IMR-90 (cell line): ENCODE data around the gene PEX26. TPM values are rescaled to one million over a fixed set of nuclear protein-coding genes. Genes with fewer than 3 reads are reported as not detected.

Source experiments
- ATAC-seq: fragments of 200-7000 bp; cut with Tn5 transposase; 2 replicates; pipeline ENCODE4 v1.9.1; 2020; ENCODE audit warnings: low read depth, mild to moderate bottlenecking, moderate library complexity
- BruUV-seq: library from RNA; stranded (reverse); fragments of 400-500 nt; replicated peaks from 2 replicates; lab custom pipeline; 2021; lab: Mats Ljungman, UMichigan
- CTCF ChIA-PET: fragments of 300-600 bp; formaldehyde crosslinking; extraction: SDS; loops from one replicate; lab custom pipeline; 2021; ENCODE audit warnings: antibody characterized with exemption; lab: Yijun Ruan, JAX
- POLR2A ChIA-PET: fragments of 300-600 bp; sonication (Branson Sonifier 250); formaldehyde crosslinking; loops from one replicate; lab custom pipeline; 2022; ENCODE audit warnings: antibody characterized with exemption; ENCODE audit not compliant: unreplicated experiment; lab: Charles Lee
- DNase-seq: peaks from one replicate; pipeline ENCODE4 v3.0.0; 2013
- H2AFZ ChIP-seq: replicated peaks from 2 replicates; pipeline ENCODE3; 2013; ENCODE audit warnings: low read length, mild to moderate bottlenecking; ENCODE audit not compliant: poor library complexity
- H2AK5ac ChIP-seq: 2 replicates; pipeline ENCODE4 v1.6.1; 2013; ENCODE audit warnings: low read depth, low read length, inconsistent platforms
- H2AK9ac ChIP-seq: replicated peaks from 2 replicates; pipeline ENCODE3; 2013; ENCODE audit warnings: mild to moderate bottlenecking, low read depth, low read length, moderate library complexity; ENCODE audit not compliant: poor library complexity
- H2BK120ac ChIP-seq: 2 replicates; pipeline ENCODE4 v1.6.1; 2013; ENCODE audit warnings: low read depth, low read length, inconsistent platforms
- H2BK15ac ChIP-seq: 3 replicates; pipeline ENCODE4 v1.6.1; 2013; ENCODE audit warnings: low read depth, low read length, inconsistent platforms
- H2BK20ac ChIP-seq: 2 replicates; pipeline ENCODE4 v1.6.1; 2013; ENCODE audit warnings: low read depth, mild to moderate bottlenecking, inconsistent platforms, low read length, moderate library complexity
- H2BK5ac ChIP-seq: 2 replicates; pipeline ENCODE4 v1.6.1; 2013; ENCODE audit warnings: mild to moderate bottlenecking, low read depth, low read length, inconsistent platforms; ENCODE audit not compliant: poor library complexity, severe bottlenecking
- H3K14ac ChIP-seq: replicated peaks from 2 replicates; pipeline ENCODE4 v1.6.1; 2013; ENCODE audit warnings: low read depth, low read length, inconsistent platforms
- H3K18ac ChIP-seq: 2 replicates; pipeline ENCODE4 v1.6.1; 2013; ENCODE audit warnings: low read depth, low read length, control low read depth
- H3K23ac ChIP-seq: 2 replicates; pipeline ENCODE4 v1.6.1; 2013; ENCODE audit warnings: low read depth, low read length, inconsistent platforms
- H3K27ac ChIP-seq: 2 replicates; pipeline ENCODE4 v1.5.1; 2013; ENCODE audit warnings: mild to moderate bottlenecking, control low read depth, low read length; ENCODE audit not compliant: insufficient read depth
- H3K27me3 ChIP-seq: 2 replicates; pipeline ENCODE4 v1.6.1; 2013; ENCODE audit warnings: low read length; ENCODE audit not compliant: control insufficient read depth, insufficient read depth
- H3K36me3 ChIP-seq: 2 replicates; pipeline ENCODE4 v1.6.1; 2013; ENCODE audit warnings: low read length, mixed read lengths; ENCODE audit not compliant: control insufficient read depth, insufficient read depth
- H3K4ac ChIP-seq: 2 replicates; pipeline ENCODE4 v1.6.1; 2013; ENCODE audit warnings: low read depth, low read length, inconsistent platforms
- H3K4me1 ChIP-seq: 2 replicates; pipeline ENCODE4 v1.6.1; 2013; ENCODE audit warnings: low read length, mixed read lengths; ENCODE audit not compliant: control insufficient read depth, insufficient read depth
- H3K4me2 ChIP-seq: 2 replicates; pipeline ENCODE4 v1.6.1; 2013; ENCODE audit warnings: low read depth, mild to moderate bottlenecking, control low read depth, low read length, moderate library complexity
- H3K4me3 ChIP-seq: 2 replicates; pipeline ENCODE4 v1.5.1; 2013; ENCODE audit warnings: low read depth, mild to moderate bottlenecking, control low read depth, low read length, moderate library complexity; ENCODE audit not compliant: insufficient read depth
- H3K56ac ChIP-seq: 2 replicates; pipeline ENCODE4 v1.6.1; 2013; ENCODE audit warnings: low read length, inconsistent platforms; ENCODE audit not compliant: insufficient read depth; ENCODE audit errors: extremely low read depth
- H3K79me1 ChIP-seq, 2 experiments: 2 replicates each; pipeline ENCODE4 v1.6.1; 2013; ENCODE audit warnings: low read length in 2 of 2, inconsistent platforms in 1 of 2, low read depth in 1 of 2
- H3K9ac ChIP-seq: 2 replicates; pipeline ENCODE4 v1.6.1; 2013; ENCODE audit warnings: low read depth, low read length, control low read depth
- H3K9me1 ChIP-seq: 2 replicates; pipeline ENCODE4 v1.6.1; 2013; ENCODE audit warnings: low read length, inconsistent platforms; ENCODE audit not compliant: insufficient read depth
- H3K9me3 ChIP-seq: 2 replicates; pipeline ENCODE4 v1.6.1; 2013; ENCODE audit warnings: low read length; ENCODE audit not compliant: control insufficient read depth, insufficient read depth
- H4K20me1 ChIP-seq: 2 replicates; pipeline ENCODE4 v1.6.1; 2013; ENCODE audit warnings: low read length, inconsistent platforms; ENCODE audit not compliant: insufficient read depth
- H4K5ac ChIP-seq: 2 replicates; pipeline ENCODE4 v1.6.1; 2013; ENCODE audit warnings: mild to moderate bottlenecking, low read depth, low read length, control low read depth
- H4K8ac ChIP-seq, 2 experiments: 2 replicates each; pipeline ENCODE4 v1.6.1; 2013; ENCODE audit warnings: low read depth in 2 of 2, low read length in 2 of 2, control low read depth in 1 of 2, inconsistent platforms in 1 of 2
- H4K91ac ChIP-seq: 2 replicates; pipeline ENCODE4 v1.6.1; 2013; ENCODE audit warnings: low read depth, low read length, inconsistent platforms; ENCODE audit not compliant: insufficient read depth
- CEBPB ChIP-seq: IDR thresholded peaks from 2 replicates; pipeline ENCODE4 v1.6.1; 2012; ENCODE audit warnings: low read depth, low read length, improper control_type of control experiment
- CHD1 ChIP-seq: IDR thresholded peaks from 2 replicates; pipeline ENCODE4 v1.6.1; 2012; ENCODE audit warnings: low read depth, low read length, improper control_type of control experiment
- POLR2A ChIP-seq: IDR thresholded peaks from 2 replicates; pipeline ENCODE4 v1.6.1; 2012; ENCODE audit warnings: mild to moderate bottlenecking, low read depth, low read length
- RAD21 ChIP-seq: IDR thresholded peaks from 2 replicates; pipeline ENCODE4 v1.6.1; 2012; ENCODE audit warnings: low read length, improper control_type of control experiment
- WGBS, 2 experiments: methylation state at CpG; one replicate each; pipeline versions ENCODE4 v1.1.5 to v1.1.7; 2013; ENCODE audit warnings: missing lambda C conversion rate in 2 of 2; ENCODE audit not compliant: insufficient read length in 1 of 2; ENCODE audit errors: extremely low coverage in 2 of 2; 5-methylcytosine and 5-hydroxymethylcytosine counted together
- dilution Hi-C: fragments of 300-500 bp; cut with HindIII; formaldehyde crosslinking; loops from one replicate; pipeline ENCODE4 v1.14.3; 2018; ENCODE audit warnings: low sequenced_read_pairs; ENCODE audit not compliant: unreplicated experiment
- in situ Hi-C: fragments of 300-500 bp; cut with MboI; formaldehyde crosslinking; loops from 3 replicates; pipeline ENCODE4 v1.14.3; 2019; ENCODE audit warnings: low sequenced_read_pairs, inconsistent platforms, mixed read lengths
- intact Hi-C: fragments of 100-400 bp; cut with micrococcal nuclease; formaldehyde crosslinking; loops from 2 replicates; pipeline ENCODE4 v1.10.0; 2022
- polyA plus RNA-seq, 3 experiments: library from polyadenylated mRNA; depleted of rRNA; stranded (reverse); fragments of >200 nt; gene quantifications; 2 replicates each; pipeline ENCODE4 v1.2.3, GENCODE V29; 2012; ENCODE audit warnings: low replicate concordance in 1 of 3
- total RNA-seq: library from RNA; depleted of rRNA; stranded (reverse); fragments of >200 nt; gene quantifications from 2 replicates; pipeline ENCODE4 v1.2.3, GENCODE V29; 2012
- TF ChIP-seq, protein P1 (sequence below): fragments of 150-350 bp; IDR thresholded peaks from 2 replicates; pipeline ENCODE4 v1.6.1; 2017; ENCODE audit warnings: mild to moderate bottlenecking, antibody characterized with exemption, low read length, low read depth
- TF ChIP-seq, protein P2 (sequence below): fragments of 150-350 bp; IDR thresholded peaks from 2 replicates; pipeline ENCODE4 v1.6.1; 2016; ENCODE audit warnings: low read depth, mild to moderate bottlenecking, low read length, moderate library complexity, borderline replicate concordance

Gene PEX26
- total and polyA plus RNA-seq, 2 of the 4 experiments (the other 2 are of a cell fraction), result 12.2 to 18.5 TPM

DNA sequence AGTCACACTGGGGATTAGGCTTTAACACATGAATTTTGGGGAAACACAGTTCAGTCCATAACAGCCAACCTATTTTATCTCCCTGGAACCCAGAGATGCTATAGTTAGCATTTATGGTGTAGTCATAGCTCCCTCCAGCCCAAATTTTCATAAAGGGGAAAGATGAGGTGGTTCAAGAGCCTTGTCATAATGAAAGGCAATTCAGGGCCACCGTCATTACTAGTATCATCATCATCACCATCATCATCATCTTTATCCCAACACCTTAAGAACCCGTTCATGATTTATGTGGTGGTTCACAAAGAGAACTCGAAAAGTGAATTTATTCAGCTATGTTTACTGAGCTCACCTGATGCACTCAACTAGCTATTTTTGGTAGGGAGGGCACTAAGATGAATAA lies 30.4 kb downstream of the PEX26 start:
- DNase-seq (no peak), ATAC-seq (no peak)
- Histone ChIP-seq H3K9me3 (peaks cover 2% of the 10 kb centered on the region; the same call in 1 of the 2 replicates), H3K36me3 (peaks cover 2% of the 10 kb centered on the region; the same call in 1 of the 2 replicates), H4K20me1 (no peaks in the 10 kb centered on the region), H4K5ac (no peak overlapping the region), H3K9ac (no peak overlapping the region), H3K23ac (no peak overlapping the region), H3K79me1 (no peaks in the 10 kb centered on the region), H2AK5ac (no peak overlapping the region), H2AK9ac (no peak overlapping the region), H2BK120ac (no peak overlapping the region), H3K27ac (no peak overlapping the region), H3K4me2 (no peak overlapping the region), H3K18ac (no peak overlapping the region), H3K9me1 (no peaks in the 10 kb centered on the region), H2BK15ac (no peak overlapping the region), H3K56ac (no peak overlapping the region), H2BK20ac (no peak overlapping the region), H3K27me3 (peaks cover 10% of the 10 kb centered on the region; the same call in 1 of the 2 replicates), H3K14ac (no peak overlapping the region), H3K4ac (no peak overlapping the region), H3K4me1 (peaks cover 3% of the 10 kb centered on the region; the same call in 1 of the 2 replicates), H2BK5ac (no peak overlapping the region), H4K8ac (no peak overlapping the region), H4K91ac (no peak overlapping the region), H2AFZ (no peak overlapping the region), H3K4me3 (no peak overlapping the region)
- ChIA-PET POLR2A (no interaction called here), CTCF (interaction anchor here (0.6 kb wide), 1 partner anchor 273 kb away, joined by 3 read pairs; no protein-coding TSS in a partner anchor)
- no peak for TF ChIP-seq CHD1
- TF ChIP-seq, protein P1, sequence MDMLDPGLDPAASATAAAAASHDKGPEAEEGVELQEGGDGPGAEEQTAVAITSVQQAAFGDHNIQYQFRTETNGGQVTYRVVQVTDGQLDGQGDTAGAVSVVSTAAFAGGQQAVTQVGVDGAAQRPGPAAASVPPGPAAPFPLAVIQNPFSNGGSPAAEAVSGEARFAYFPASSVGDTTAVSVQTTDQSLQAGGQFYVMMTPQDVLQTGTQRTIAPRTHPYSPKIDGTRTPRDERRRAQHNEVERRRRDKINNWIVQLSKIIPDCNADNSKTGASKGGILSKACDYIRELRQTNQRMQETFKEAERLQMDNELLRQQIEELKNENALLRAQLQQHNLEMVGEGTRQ, result no peak
- no peak for TF ChIP-seq CEBPB
- TF ChIP-seq, protein P2, sequence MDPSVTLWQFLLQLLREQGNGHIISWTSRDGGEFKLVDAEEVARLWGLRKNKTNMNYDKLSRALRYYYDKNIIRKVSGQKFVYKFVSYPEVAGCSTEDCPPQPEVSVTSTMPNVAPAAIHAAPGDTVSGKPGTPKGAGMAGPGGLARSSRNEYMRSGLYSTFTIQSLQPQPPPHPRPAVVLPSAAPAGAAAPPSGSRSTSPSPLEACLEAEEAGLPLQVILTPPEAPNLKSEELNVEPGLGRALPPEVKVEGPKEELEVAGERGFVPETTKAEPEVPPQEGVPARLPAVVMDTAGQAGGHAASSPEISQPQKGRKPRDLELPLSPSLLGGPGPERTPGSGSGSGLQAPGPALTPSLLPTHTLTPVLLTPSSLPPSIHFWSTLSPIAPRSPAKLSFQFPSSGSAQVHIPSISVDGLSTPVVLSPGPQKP, result no peak
- TF ChIP-seq POLR2A, result no peak
- TF ChIP-seq RAD21, result no peak
- dilution Hi-C loops, result no loop called here
- in situ Hi-C loops, result no loop called here
- intact Hi-C loops, result no loop called here
- no CpG with 5 or more reads among the region's 3 CpGs for WGBS, 2 experiments
- BruUV-seq, result no TSS peak
